Mucosa of descending colon (tissue), 3 donors: Measurements from ENCODE around the gene PTCH2. TPM values are rescaled to one million over a fixed set of nuclear protein-coding genes. Genes with fewer than 3 reads are reported as not detected.

Experiments used
- ATAC-seq: fragments of 200-7000 bp; cut with Tn5 transposase; one replicate; pipeline ENCODE4 v1.9.1; 2020; ENCODE audit warnings: mild to moderate bottlenecking, moderate library complexity
- DNase-seq, 3 donors: peaks; one replicate each; pipeline ENCODE4 v3.0.0-alpha.2; 2020
- H3K36me3 ChIP-seq: fragments of 200-600 bp; one replicate; pipeline ENCODE4 v1.8.0; 2021; ENCODE audit warnings: low read depth, mild to moderate bottlenecking
- H3K4me1 ChIP-seq: fragments of 200-600 bp; one replicate; pipeline ENCODE4 v1.8.0; 2021; ENCODE audit warnings: low read depth, mild to moderate bottlenecking
- H3K4me3 ChIP-seq: fragments of 200-600 bp; one replicate; pipeline ENCODE4 v1.8.0; 2021; ENCODE audit warnings: mild to moderate bottlenecking
- H3K9me3 ChIP-seq: fragments of 200-600 bp; one replicate; pipeline ENCODE4 v1.8.0; 2021; ENCODE audit warnings: mild to moderate bottlenecking
- intact Hi-C, 2 donors: fragments of 100-400 bp; cut with DNase I in 1 of 2; cut with micrococcal nuclease in 1 of 2; formaldehyde crosslinking; loops; one replicate each; pipeline versions ENCODE4 v1.11.0 to v1.11.1; 2022; cut with DNase I, micrococcal nuclease
- total RNA-seq, 3 donors: library from RNA; stranded (reverse); fragmentation: NEBNext Ultra II Directional in 2 of 3; extraction: Animal tissue kit (Norgen Biotek cat#: 25700) in 2 of 3; gene quantifications; one replicate each; pipeline versions ENCODE4 v1.2.1 to v1.2.4, GENCODE V29; 2021 to 2023
- TF ChIP-seq, protein P1 (sequence below): fragments of 200-600 bp; IDR thresholded peaks from one replicate; pipeline ENCODE4 v1.8.0; 2022; ENCODE audit warnings: antibody characterized with exemption, mild to moderate bottlenecking
- donor health status: DM: no; HTN: no; CAD: no; lungs with moderate emphysema.
- donor health status: DM: no; HTN: no; CAD: no.
- donor health status: DM: no; HTN: yes; CAD: no.

The PTCH2 gene
- total RNA-seq, 3 donors from 2014 or later = 0.39 to 2.7 (median 0.64) TPM

DNA sequence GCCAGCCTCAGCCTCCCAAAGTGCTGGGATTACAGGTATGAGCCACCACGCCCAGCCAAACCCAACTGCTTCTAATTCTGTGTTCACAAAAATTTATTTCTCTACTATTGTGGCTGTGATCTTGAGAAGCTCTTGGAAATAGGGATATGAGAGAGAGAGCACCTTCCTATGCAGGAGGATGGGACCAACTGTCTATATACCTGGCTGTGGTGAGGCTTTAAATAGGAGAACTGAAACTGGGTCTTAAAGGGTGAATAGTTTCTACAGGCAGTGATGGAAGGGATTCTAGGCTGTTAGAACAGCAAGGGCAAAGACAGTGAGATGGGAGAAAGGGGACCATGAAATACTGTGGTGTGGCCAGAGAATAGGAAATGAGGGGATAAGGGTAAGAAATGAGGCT is 8.3 kb upstream of the PTCH2 start:
- DNase-seq (no peak), ATAC-seq (no peak)
- Histone ChIP-seq H3K4me3 (no peak overlapping the region), H3K9me3 (no peaks in the 10 kb centered on the region), H3K4me1 (no peaks in the 10 kb centered on the region), H3K36me3 (no peaks in the 10 kb centered on the region)
- intact Hi-C loops = no loop called here
- TF ChIP-seq, protein P1, sequence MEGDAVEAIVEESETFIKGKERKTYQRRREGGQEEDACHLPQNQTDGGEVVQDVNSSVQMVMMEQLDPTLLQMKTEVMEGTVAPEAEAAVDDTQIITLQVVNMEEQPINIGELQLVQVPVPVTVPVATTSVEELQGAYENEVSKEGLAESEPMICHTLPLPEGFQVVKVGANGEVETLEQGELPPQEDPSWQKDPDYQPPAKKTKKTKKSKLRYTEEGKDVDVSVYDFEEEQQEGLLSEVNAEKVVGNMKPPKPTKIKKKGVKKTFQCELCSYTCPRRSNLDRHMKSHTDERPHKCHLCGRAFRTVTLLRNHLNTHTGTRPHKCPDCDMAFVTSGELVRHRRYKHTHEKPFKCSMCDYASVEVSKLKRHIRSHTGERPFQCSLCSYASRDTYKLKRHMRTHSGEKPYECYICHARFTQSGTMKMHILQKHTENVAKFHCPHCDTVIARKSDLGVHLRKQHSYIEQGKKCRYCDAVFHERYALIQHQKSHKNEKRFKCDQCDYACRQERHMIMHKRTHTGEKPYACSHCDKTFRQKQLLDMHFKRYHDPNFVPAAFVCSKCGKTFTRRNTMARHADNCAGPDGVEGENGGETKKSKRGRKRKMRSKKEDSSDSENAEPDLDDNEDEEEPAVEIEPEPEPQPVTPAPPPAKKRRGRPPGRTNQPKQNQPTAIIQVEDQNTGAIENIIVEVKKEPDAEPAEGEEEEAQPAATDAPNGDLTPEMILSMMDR = no peak

DNA sequence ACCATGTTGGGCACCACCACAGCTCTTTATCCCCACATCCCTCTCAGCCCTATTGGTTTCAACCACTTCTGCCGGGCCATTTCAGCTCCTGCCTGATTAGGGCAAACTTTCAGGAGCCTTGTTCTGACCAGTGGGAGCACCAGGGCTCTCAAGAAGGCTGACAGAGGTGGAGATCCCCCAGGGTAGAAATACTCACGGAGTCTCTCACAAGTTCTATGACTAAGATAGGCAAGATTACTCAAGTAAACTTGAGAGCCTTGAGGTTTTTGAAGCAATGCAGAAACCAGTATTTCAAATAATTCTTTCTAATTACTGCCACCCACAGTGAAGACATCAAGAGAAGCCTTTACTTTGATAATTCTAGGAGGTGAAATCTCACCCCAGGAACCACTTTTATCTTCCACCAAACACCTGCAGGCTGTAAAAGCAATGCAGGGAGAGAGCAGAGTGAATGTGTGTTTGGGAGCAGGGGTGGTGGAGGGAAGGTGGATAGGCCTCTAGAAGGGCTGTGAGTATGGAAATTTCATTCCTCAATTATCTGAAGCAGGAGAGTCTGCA is 6.6 kb upstream of the PTCH2 start:
- H3K4me3 ChIP-seq = no peak overlapping the region
- TF ChIP-seq, protein P1 = no peak

DNA sequence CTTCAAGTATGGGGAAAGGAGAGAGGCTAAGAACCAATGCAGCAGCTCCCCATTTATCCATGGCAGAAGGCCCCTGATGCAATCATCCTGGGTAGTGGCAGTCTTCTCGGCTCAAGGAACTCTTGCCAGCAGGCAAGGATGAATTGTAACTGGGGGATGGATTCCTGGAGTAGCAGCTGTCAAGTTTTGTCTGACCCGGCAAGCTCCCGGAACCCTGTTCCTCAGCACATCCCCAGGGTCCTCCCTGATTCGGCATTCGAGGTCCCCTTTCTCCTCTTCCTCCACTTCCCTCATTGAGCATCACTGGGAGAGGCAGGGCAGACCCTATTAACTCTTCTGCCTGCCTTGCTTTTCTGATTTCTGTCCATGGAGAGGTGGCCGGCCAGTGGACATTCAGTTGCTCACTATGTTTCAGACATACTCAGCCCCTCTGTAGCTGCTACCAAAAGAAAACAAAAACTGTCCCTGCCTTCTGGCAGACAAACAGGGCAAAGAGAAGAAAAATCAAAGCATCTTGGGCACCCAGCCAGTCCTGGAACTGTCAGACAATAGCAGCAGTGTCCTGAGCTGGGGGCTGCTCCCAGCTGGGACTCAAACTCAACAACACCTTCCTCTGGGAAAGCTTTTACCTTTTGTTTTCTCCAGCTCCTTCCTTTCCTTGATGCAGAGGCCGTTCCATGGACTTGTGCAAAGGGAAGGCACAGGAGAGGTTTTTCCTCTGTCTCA is 5.6 kb upstream of the PTCH2 start:
- no peak overlapping the region for H3K4me3 ChIP-seq
- DNase-seq = no peak
- intact Hi-C loops = no loop called here
- no peaks in the 10 kb centered on the region for H3K9me3 ChIP-seq
- no peaks in the 10 kb centered on the region for H3K36me3 ChIP-seq
- ATAC-seq = no peak
- TF ChIP-seq, protein P1 = no peak
- H3K4me1 ChIP-seq = no peaks in the 10 kb centered on the region

More for the DNA sequence above, 6.6 kb upstream of the PTCH2 start:
- intact Hi-C loops = no loop called here
- no peak for ATAC-seq
- Histone ChIP-seq H3K4me1 (no peaks in the 10 kb centered on the region), H3K36me3 (no peaks in the 10 kb centered on the region), H3K9me3 (no peaks in the 10 kb centered on the region)
- no peak for DNase-seq

DNA sequence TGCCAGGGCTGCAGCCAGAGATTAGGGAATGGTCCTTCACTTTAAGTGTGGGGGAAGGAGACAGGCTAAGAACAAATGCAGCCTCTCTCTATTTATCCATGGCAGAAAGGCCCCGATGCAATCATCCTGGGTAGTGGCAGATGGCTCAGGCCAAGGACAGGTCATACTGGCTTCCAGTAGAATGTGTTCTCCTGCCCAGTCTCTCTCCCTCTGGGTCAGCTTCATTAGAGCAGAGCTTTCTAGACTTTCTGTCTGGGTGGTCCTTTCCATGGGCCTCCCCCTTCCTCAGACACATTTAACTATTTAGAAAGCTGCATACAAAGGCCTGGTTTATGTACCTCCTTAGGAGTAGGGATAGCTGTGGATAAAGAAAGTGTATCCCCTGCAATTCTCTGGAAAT is 4.8 kb upstream of the PTCH2 start:
- DNase-seq (no peak), ATAC-seq (no peak)
- Histone ChIP-seq H3K4me1 (peaks cover 4% of the 10 kb centered on the region), H3K36me3 (no peaks in the 10 kb centered on the region), H3K4me3 (no peak overlapping the region), H3K9me3 (no peaks in the 10 kb centered on the region)
- intact Hi-C loops = no loop called here
- TF ChIP-seq, protein P1 = no peak

DNA sequence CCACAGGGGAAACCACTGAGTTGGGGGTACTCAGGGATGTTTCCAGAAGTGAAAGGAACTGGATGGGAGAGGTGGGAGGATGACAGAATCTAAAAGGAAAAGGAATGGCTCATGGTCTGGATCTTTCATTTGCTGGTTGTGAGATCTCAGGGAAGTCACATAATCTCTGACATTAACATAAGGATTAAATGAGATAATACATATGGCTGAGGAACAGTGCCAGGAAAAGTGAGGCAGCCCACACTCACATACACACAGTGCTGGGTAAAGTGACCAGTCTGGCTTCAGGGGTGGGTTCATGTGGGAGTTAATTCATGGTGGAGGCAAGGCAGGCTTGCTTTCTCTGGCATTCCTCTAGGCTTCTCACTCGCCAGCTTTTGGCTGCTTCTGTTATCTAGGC is 3.9 kb upstream of the PTCH2 start:
- no peak for DNase-seq
- TF ChIP-seq, protein P1 = no peak
- no peak overlapping the region for H3K4me3 ChIP-seq
- ATAC-seq = no peak
- H3K4me1 ChIP-seq = peaks cover 4% of the 10 kb centered on the region
- intact Hi-C loops = no loop called here
- no peaks in the 10 kb centered on the region for H3K9me3 ChIP-seq
- no peaks in the 10 kb centered on the region for H3K36me3 ChIP-seq
